NK-92 (cell line): ENCODE measurements around the gene MCM9.
"Not testable (repeated sequence)": the region's sequence is repeated elsewhere in the genome, so short reads cannot be mapped to it uniquely, and the experiment has no call there.

ENCODE experiments used
- DNase-seq: peaks from one replicate; lab custom pipeline; 2025; ENCODE audit not compliant: unreplicated experiment; lab: John Stamatoyannopoulos, UW

The MCM9 gene

GRCh38 chr6:118772886-118773285, 162.1 kb downstream of the MCM9 start:
- DNase-seq: no peak

- no peak for DNase-seq
Observed at GRCh38 chr6:118771253-118771652, 163.7 kb downstream of the MCM9 start.

- no peak for DNase-seq
Observed at GRCh38 chr6:118770835-118771234, 164.1 kb downstream of the MCM9 start.

- DNase-seq: no peak
Observed at GRCh38 chr6:118770112-118770788, 164.7 kb downstream of the MCM9 start.

- DNase-seq: no peak
Observed at GRCh38 chr6:118768904-118769325, 166.0 kb downstream of the MCM9 start.

GRCh38 chr6:118768441-118768840, 166.5 kb downstream of the MCM9 start:
- DNase-seq: no peak

GRCh38 chr6:118765316-118765715, 169.6 kb downstream of the MCM9 start:
- not testable (repeated sequence) for DNase-seq

- DNase-seq: no peak
Observed at GRCh38 chr6:118764766-118765165, 170.2 kb downstream of the MCM9 start.
